NCI-H2196 treated with DMSO at 0.1 percent for 48 hours (cell line): ENCODE measurements around the gene HTR2B.
"Not testable (repeated sequence)": the region's sequence is repeated elsewhere in the genome, so short reads cannot be mapped to it uniquely, and the experiment has no call there.

Experiments used
- DNase-seq: peaks from one replicate; lab custom pipeline; 2025; ENCODE audit not compliant: unreplicated experiment; lab: John Stamatoyannopoulos, UW

The HTR2B gene

GRCh38 chr2:231099918-231100317, 24.9 kb downstream of the HTR2B start:
- DNase-seq: no peak

GRCh38 chr2:231094736-231095346, 30.0 kb downstream of the HTR2B start:
- no peak for DNase-seq

GRCh38 chr2:231093933-231094332, 30.9 kb downstream of the HTR2B start:
- DNase-seq: no peak

- no peak for DNase-seq
Observed at GRCh38 chr2:231088754-231089153, 36.1 kb downstream of the HTR2B start.

- no peak for DNase-seq
Observed at GRCh38 chr2:231084565-231084964, 40.3 kb downstream of the HTR2B start.

- no peak for DNase-seq
Observed at GRCh38 chr2:231069379-231070054, 55.3 kb downstream of the HTR2B start.

- DNase-seq: no peak
Observed at GRCh38 chr2:231068525-231069222, 56.2 kb downstream of the HTR2B start.

- not testable (repeated sequence) for DNase-seq
Observed at GRCh38 chr2:231067531-231067930, 57.3 kb downstream of the HTR2B start.

GRCh38 chr2:231065966-231066365, 58.9 kb downstream of the HTR2B start:
- DNase-seq: no peak

- no peak for DNase-seq
Observed at GRCh38 chr2:231063347-231063746, 61.5 kb downstream of the HTR2B start.

- DNase-seq: no peak
Observed at GRCh38 chr2:231062776-231063175, 62.1 kb downstream of the HTR2B start.

- no peak for DNase-seq
Observed at GRCh38 chr2:231059756-231060155, 65.1 kb downstream of the HTR2B start.

GRCh38 chr2:231058761-231059550, 65.9 kb downstream of the HTR2B start:
- DNase-seq: no peak
